Esophagus (tissue), 2 donors: ENCODE measurements around the gene COPE. TPM values are rescaled to one million over a fixed set of nuclear protein-coding genes. Genes with fewer than 3 reads are reported as not detected.
A peak's percentile ranks its signal among the peaks of the same experiment; 100 is the strongest.

Experiments used
- H3K27ac ChIP-seq, 2 donors: one replicate each; pipeline ENCODE4 v1.5.1; 2013; ENCODE audit warnings: low read depth in 2 of 2, mild to moderate bottlenecking in 2 of 2, inconsistent platforms in 1 of 2, low read length in 1 of 2, moderate library complexity in 1 of 2
- H3K27me3 ChIP-seq, 2 donors: one replicate each; pipeline ENCODE4 v1.6.1; 2013; ENCODE audit warnings: low read length in 2 of 2, control low read depth in 1 of 2, mild to moderate bottlenecking in 1 of 2; ENCODE audit not compliant: insufficient read depth in 2 of 2, control insufficient read depth in 1 of 2
- H3K36me3 ChIP-seq, 2 donors: one replicate each; pipeline ENCODE4 v1.6.1; 2013; ENCODE audit warnings: low read length in 1 of 2; ENCODE audit not compliant: control insufficient read depth in 2 of 2, insufficient read depth in 2 of 2
- H3K4me1 ChIP-seq, 2 donors: one replicate each; pipeline ENCODE4 v1.6.1; 2013; ENCODE audit warnings: low read length in 1 of 2; ENCODE audit not compliant: control insufficient read depth in 2 of 2, insufficient read depth in 2 of 2
- H3K4me3 ChIP-seq, 2 donors: one replicate each; pipeline ENCODE4 v1.5.1; 2013; ENCODE audit warnings: low read length in 2 of 2, mild to moderate bottlenecking in 2 of 2, low read depth in 1 of 2, moderate library complexity in 1 of 2
- H3K9me3 ChIP-seq, 2 donors: one replicate each; pipeline ENCODE4 v1.6.1; 2013; ENCODE audit warnings: mild to moderate bottlenecking in 2 of 2, low read depth in 1 of 2, low read length in 1 of 2, moderate library complexity in 1 of 2; ENCODE audit not compliant: control insufficient read depth in 2 of 2, insufficient read depth in 1 of 2
- WGBS, 2 donors: extraction: QIAGEN DNeasy Blood & Tissue Kit; methylation state at CpG; one replicate each; pipeline ENCODE4 v1.1.7; 2013; 5-methylcytosine and 5-hydroxymethylcytosine counted together
- polyA plus RNA-seq, 2 donors: library from polyadenylated mRNA; stranded (reverse); fragments of 200-250 nt; gene quantifications; one replicate each; pipeline ENCODE4 v1.2.3, GENCODE V29; 2013
- donor health status: healthy with polysubstance abuse.
- donor health status: Bipolar disorder and iron deficiency.

Gene COPE
- polyA plus RNA-seq, 2 donors = 192 to 214 TPM

DNA sequence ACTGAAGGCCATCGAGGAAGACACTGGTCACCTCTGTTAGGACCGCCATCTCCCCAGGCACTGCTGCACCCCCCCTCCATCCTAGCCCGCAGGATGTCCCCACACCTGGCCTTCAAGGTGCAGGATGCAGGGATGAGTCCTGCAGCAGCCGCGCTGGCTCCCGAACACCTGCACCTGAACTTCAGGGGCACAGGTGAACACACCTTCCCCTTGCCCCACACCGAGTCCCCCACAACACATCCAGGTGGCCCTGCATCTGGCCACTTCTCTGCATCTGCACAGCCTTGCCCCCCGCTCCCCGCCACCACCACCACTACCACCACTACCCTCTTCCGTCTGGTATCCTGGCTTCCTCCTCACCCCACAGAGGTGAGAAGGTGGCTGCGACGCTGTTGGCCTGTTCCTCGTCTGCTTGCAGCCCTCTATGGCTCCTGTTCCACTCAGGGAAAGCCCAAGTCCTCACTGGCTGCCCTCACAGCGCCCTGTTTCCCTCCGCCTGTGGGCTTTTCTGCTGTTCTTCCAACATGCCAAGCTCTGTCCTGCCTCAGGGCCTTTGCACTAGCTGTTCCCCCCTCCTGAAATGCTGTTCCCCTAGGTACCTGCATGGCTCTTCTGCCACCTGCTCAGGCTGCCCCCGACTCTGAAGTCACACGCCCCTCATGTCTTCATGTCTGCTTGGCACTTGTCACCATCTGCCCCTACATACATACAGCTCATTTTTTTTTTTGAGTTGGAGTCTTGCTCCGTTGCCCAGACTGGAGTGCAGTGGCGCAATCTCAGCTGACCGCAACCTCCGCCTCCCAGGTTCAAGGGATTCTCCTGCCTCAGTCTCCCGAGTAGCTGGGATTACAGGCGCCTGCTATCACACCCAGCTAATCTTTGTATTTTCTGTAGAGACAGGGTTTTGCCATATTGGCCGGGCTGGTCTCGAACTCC is 21.8 kb downstream of the COPE start:
- Histone ChIP-seq H3K27me3 (peaks cover 0 to 9% of the 10 kb centered on the region in 2 donors), H3K36me3 (peaks cover 0 to 21% of the 10 kb centered on the region in 2 donors), H3K27ac (no peak overlapping the region), H3K9me3 (no peaks in the 10 kb centered on the region), H3K4me1 (peaks cover 0 to 5% of the 10 kb centered on the region in 2 donors), H3K4me3 (no peak overlapping the region)
- WGBS, 2 donors = 82 to 89% methylated on average over 25 of the region's 25 CpGs

GRCh38 chr19:18896421-18896841 is 22.8 kb downstream of the COPE start:
- no peak overlapping the region for H3K27ac ChIP-seq
- H3K27me3 ChIP-seq = peaks cover 0 to 9% of the 10 kb centered on the region in 2 donors
- peaks cover 0 to 5% of the 10 kb centered on the region in 2 donors for H3K4me1 ChIP-seq
- 13 to 18% methylated on average over 24 to 33 of the region's 33 CpGs for WGBS, 2 donors
- peaks cover 0 to 21% of the 10 kb centered on the region in 2 donors for H3K36me3 ChIP-seq
- H3K4me3 ChIP-seq = peak overlapping the region in 1 of 2 donors; percentile 46
- no peaks in the 10 kb centered on the region for H3K9me3 ChIP-seq

DNA sequence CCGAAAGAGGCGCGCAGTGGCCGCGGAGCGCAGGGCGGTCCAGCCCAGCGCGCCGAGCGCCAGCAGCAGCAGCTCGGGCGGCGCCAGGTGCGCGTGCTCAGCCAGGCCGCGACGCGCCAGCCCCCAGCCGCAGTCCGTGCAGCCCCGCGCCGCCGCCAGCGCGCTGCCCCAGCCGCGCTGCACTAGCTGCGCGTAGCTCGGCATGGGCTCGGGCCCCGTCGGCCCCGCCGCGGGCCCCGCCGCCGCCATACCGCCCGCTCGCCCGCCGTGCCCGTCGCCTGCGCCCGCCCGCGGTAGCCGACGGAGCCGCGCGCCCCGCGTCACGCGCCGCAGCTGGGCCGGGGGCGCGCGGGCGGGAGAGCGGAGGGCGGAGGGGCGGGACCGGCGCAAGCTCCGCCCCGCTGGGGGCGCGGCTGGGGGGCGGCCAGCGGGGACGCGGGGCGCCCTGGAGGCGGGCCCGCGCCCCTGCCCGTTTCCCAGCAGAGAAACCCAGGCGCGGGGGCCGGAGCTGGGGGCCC is 23.3 kb downstream of the COPE start, which contains the start of gene CERS1:
CERS1 (minus strand) TSS at position 335 of the 518 bp plus-strand sequence; CDS start at position 249, 86 bp downstream.
- no peaks in the 10 kb centered on the region for H3K9me3 ChIP-seq
- WGBS, 2 donors = 1% methylated on average over 42 to 89 of the region's 89 CpGs
- H3K27ac ChIP-seq = no peak within 1 kb of the TSS
- peaks cover 0 to 5% of the 10 kb centered on the region in 2 donors for H3K4me1 ChIP-seq
- H3K36me3 ChIP-seq = peaks cover 0 to 20% of the 10 kb centered on the region in 2 donors
- H3K4me3 ChIP-seq = peak within 1 kb of the TSS; percentile 30 to 46
- H3K27me3 ChIP-seq = peaks cover 0 to 9% of the 10 kb centered on the region in 2 donors

DNA sequence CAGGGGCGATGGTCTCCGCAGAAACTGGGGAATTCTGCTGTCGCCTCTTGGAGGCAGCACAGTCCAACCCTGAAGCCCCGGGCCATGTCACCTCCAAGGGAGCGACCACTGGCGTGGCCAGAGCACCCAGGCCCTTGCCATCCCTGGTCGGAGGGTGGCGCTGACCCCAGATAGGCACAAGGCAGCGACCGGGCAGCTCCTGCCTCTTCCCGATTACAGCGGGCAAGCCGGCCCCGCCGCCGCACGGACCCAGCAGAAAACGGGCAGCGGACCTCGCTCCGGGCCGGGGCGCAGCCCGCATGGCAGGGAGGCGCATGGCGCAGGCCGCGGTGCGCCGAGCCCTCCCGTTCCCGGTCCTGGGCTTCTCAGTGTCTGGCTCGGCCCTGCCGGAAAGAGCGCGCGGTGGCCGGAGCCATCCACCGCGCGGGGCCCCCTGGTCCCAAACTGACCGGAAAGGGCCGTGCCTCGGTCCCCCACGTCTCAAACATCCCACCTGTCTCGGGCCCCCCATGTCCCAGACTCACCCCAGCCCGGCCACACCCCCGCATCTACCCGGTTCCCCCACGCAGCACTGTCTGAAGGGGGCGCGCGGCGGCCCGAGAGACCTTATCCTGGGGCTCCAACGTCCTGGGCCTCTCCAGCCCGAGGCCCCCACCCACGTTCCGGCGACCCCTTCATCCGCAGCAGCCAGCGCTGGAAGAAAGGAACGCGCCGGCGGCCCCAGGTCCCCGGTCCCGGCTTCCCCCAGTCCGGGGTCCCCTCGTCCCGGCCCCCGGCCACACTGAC is 24.0 kb downstream of the COPE start:
- H3K36me3 ChIP-seq = peaks cover 0 to 14% of the 10 kb centered on the region in 2 donors
- peak overlapping the region; percentile 30 to 46 for H3K4me3 ChIP-seq
- WGBS, 2 donors = 2% methylated on average over 50 to 72 of the region's 72 CpGs
- no peaks in the 10 kb centered on the region for H3K9me3 ChIP-seq
- H3K27ac ChIP-seq = no peak overlapping the region
- H3K4me1 ChIP-seq = peaks cover 0 to 5% of the 10 kb centered on the region in 2 donors
- peaks cover 0 to 9% of the 10 kb centered on the region in 2 donors for H3K27me3 ChIP-seq

GRCh38 chr19:18894254-18895037 is 24.7 kb downstream of the COPE start:
- Histone ChIP-seq H3K27ac (no peak overlapping the region), H3K4me3 (no peak overlapping the region), H3K36me3 (peaks cover 0 to 8% of the 10 kb centered on the region in 2 donors), H3K9me3 (no peaks in the 10 kb centered on the region), H3K4me1 (peaks cover 0 to 5% of the 10 kb centered on the region in 2 donors), H3K27me3 (peaks cover 0 to 9% of the 10 kb centered on the region in 2 donors)
- 7 to 8% methylated on average over 28 of the region's 28 CpGs for WGBS, 2 donors

GRCh38 chr19:18893587-18894253 is 25.5 kb downstream of the COPE start:
- Histone ChIP-seq H3K36me3 (peaks cover 0 to under 1% of the 10 kb centered on the region in 2 donors), H3K9me3 (no peaks in the 10 kb centered on the region), H3K4me3 (no peak overlapping the region), H3K27ac (no peak overlapping the region), H3K4me1 (peaks cover 0 to 5% of the 10 kb centered on the region in 2 donors), H3K27me3 (peaks cover 0 to 9% of the 10 kb centered on the region in 2 donors)
- WGBS, 2 donors = 40 to 49% methylated on average over 14 to 18 of the region's 18 CpGs

- Histone ChIP-seq H3K27me3 (peaks cover 0 to 3% of the 10 kb centered on the region in 2 donors), H3K4me3 (no peak overlapping the region), H3K27ac (no peak overlapping the region), H3K4me1 (peaks cover 0 to 2% of the 10 kb centered on the region in 2 donors), H3K9me3 (no peaks in the 10 kb centered on the region), H3K36me3 (no peaks in the 10 kb centered on the region)
- 75 to 81% methylated on average over 10 of the region's 10 CpGs for WGBS, 2 donors
These were observed 29.0 kb downstream of the COPE start for GRCh38 chr19:18889949-18890745.

DNA sequence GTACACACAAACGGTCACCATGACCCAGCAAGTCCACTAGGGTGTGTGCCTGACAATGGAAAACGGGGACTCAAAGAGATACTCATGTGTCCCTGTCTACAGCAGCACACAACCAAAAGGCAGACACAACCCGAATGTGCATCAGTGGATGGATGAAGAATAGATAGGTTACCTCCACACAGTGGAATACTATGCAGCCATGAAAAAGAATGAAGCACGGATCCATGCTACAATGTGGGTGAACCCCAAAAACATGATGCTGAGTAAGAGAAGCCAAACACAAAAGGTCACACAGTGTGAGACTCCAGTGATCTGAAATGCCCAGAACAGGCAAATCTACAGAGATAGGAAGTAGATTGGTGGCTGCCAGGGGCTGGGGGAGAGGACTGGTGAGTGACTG is 32.2 kb downstream of the COPE start:
- H3K4me1 ChIP-seq = no peaks in the 10 kb centered on the region
- no peaks in the 10 kb centered on the region for H3K27me3 ChIP-seq
- H3K4me3 ChIP-seq = no peak overlapping the region
- H3K9me3 ChIP-seq = no peaks in the 10 kb centered on the region
- H3K36me3 ChIP-seq = no peaks in the 10 kb centered on the region
- H3K27ac ChIP-seq = no peak overlapping the region
- 92 to 93% methylated on average over 4 of the region's 4 CpGs for WGBS, 2 donors
